ENCODE data around the gene BOLA1.
"Not testable (repeated sequence)": the region's sequence is repeated elsewhere in the genome, so short reads cannot be mapped to it uniquely, and the experiment has no call there.

The BOLA1 gene, protein sequence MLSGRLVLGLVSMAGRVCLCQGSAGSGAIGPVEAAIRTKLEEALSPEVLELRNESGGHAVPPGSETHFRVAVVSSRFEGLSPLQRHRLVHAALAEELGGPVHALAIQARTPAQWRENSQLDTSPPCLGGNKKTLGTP

DNA sequence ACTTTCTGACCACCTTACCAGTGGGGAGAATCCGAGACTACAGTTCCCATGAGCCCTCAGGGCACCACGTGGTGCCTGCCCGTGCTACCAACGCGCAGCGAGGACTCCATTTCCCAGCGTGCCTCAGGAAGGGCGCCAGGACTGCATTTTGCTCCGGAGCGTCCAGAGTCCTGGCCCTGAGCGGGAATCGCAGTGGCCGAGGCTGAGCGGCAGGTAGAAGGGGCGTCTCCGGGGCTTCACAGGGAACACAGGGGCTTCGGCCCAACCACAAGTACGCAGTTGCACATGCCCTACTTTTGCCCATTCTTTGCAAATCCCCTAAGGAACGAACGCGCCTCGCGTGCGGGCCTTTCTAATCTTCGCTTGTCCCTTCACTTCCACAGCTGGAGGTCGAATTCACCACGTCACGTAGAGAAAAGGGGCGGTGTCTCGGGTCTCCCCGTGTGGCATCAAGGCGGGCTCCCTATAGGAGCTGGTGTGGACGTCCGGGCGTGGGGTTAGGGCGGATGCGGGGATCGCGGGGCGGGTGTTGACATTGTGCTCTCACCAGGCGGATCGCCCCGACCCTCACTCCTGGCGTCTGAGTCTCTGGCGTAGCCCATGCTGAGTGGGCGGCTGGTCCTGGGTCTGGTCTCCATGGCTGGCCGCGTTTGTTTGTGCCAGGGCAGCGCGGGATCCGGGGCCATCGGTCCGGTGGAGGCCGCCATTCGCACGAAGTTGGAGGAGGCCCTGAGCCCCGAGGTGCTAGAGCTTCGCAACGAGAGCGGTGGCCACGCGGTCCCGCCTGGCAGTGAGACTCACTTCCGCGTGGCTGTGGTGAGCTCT lies at the start of gene BOLA1:
Gene BOLA1, plus strand, starts transcription at position 109 of the 825 bp plus-strand sequence. Its CDS starts 492 bp downstream, at position 601.
- peak within 1 kb of the TSS; percentile 81 to 91 for H3K4me3 Mint-ChIP-seq
- peaks cover 30% of the 10 kb centered on the region for H3K4me1 Mint-ChIP-seq
- H3K27ac Mint-ChIP-seq = peak within 1 kb of the TSS; percentile 93
- no peaks in the 10 kb centered on the region for H3K27me3 Mint-ChIP-seq
- peak; percentile 76 to 86 for DNase-seq
- peaks cover 5 to 8% of the 10 kb centered on the region in 2 donors for H3K9me3 Mint-ChIP-seq
- peak; percentile 98 for ATAC-seq

- H3K9me3 Mint-ChIP-seq = no peaks in the 10 kb centered on the region
- DNase-seq (peak in 1 of 2 donors; percentile 16), ATAC-seq (no peak)
- peak overlapping the region; percentile 83 to 93 for H3K4me3 Mint-ChIP-seq
- peak overlapping the region; percentile 96 to 97 for H3K27ac Mint-ChIP-seq
- peaks cover 49% of the 10 kb centered on the region for H3K4me1 Mint-ChIP-seq
- H3K27me3 Mint-ChIP-seq = no peaks in the 10 kb centered on the region
These were observed 49.4 kb upstream of the BOLA1 start for GRCh38 chr1:149849947-149850360.

- DNase-seq, H3K9me3 Mint-ChIP-seq, H3K27me3 Mint-ChIP-seq, H3K27ac Mint-ChIP-seq, H3K4me3 Mint-ChIP-seq: not testable (repeated sequence)
- ATAC-seq = peak; percentile 61
- H3K4me1 Mint-ChIP-seq = peaks cover 40% of the 10 kb centered on the region
These were observed 48.5 kb upstream of the BOLA1 start for GRCh38 chr1:149850732-149851345.

GRCh38 chr1:149851585-149852213 lies 47.7 kb upstream of the BOLA1 start:
- not testable (repeated sequence) for H3K27me3 Mint-ChIP-seq, H3K4me3 Mint-ChIP-seq, DNase-seq, H3K9me3 Mint-ChIP-seq, H3K27ac Mint-ChIP-seq
- peaks cover 32% of the 10 kb centered on the region for H3K4me1 Mint-ChIP-seq
- peak; percentile 77 for ATAC-seq

DNA sequence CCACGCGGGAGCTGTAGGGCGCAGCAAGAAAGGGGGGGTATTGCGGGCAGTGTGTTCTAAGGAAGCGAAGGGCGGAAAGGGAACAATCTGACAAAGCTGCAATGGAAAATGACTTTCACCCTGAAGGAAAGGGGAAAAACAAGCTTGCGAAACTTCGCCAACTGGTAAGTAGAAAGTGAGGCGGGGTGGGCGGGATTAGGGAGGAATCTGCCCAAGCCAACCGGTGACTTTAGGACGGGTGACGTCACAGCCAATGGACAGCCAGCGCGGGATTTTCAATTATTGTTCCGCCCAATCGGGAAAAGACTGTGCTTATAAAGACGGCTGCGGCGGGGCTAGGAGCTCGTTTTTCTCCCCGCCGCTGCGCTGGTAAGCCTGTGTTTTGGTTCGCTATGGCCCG lies 47.1 kb upstream of the BOLA1 start:
- H3K9me3 Mint-ChIP-seq, DNase-seq, H3K4me3 Mint-ChIP-seq, H3K27me3 Mint-ChIP-seq, H3K27ac Mint-ChIP-seq: not testable (repeated sequence)
- H3K4me1 Mint-ChIP-seq = peaks cover 27% of the 10 kb centered on the region
- peak; percentile 18 for ATAC-seq

- not testable (repeated sequence) for H3K4me3 Mint-ChIP-seq, H3K27me3 Mint-ChIP-seq, DNase-seq, H3K27ac Mint-ChIP-seq, H3K4me1 Mint-ChIP-seq, H3K9me3 Mint-ChIP-seq
- peak; percentile 54 for ATAC-seq
These were observed 39.1 kb upstream of the BOLA1 start for GRCh38 chr1:149860271-149860670.

DNA sequence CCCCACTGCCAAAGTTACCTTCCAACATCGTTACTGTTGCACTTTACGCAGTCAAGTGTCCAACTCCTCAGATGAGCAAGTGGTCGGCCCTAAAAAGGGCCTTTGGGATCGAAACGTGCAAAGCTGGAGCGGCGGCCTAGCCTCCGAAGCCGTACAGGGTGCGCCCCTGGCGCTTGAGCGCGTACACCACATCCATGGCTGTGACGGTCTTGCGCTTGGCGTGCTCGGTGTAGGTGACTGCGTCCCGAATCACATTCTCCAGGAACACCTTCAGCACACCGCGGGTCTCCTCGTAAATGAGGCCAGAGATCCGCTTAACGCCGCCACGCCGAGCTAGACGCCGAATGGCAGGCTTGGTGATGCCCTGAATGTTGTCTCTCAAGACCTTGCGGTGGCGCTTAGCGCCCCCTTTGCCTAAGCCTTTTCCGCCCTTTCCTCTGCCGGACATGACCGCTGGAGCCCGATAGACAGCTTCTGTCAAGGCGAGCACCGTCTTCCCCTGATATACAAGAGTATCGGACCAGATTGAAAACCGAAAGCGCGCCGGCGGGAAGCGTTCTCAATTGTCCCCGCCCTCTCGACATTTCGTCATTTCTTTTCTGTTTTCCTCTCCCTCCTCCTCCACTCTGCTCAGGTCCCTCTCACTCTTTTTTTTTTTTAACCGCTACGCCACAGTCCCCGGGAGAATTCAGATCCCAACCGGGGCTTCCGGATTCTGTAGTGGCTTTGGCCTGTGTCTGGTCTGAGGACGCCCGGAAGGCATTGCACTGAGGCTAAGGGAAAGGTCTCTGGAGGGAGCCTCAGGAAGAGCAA lies 38.5 kb upstream of the BOLA1 start:
- H3K27me3 Mint-ChIP-seq, H3K4me1 Mint-ChIP-seq, H3K9me3 Mint-ChIP-seq, DNase-seq, H3K27ac Mint-ChIP-seq, H3K4me3 Mint-ChIP-seq: not testable (repeated sequence)
- peak; percentile 85 for ATAC-seq

- not testable (repeated sequence) for DNase-seq, H3K4me3 Mint-ChIP-seq, H3K9me3 Mint-ChIP-seq, H3K27ac Mint-ChIP-seq, H3K4me1 Mint-ChIP-seq, H3K27me3 Mint-ChIP-seq
- ATAC-seq = peak; percentile 15
These were observed 37.8 kb upstream of the BOLA1 start for GRCh38 chr1:149861497-149862054.

GRCh38 chr1:149866887-149867286 lies 32.5 kb upstream of the BOLA1 start:
- not testable (repeated sequence) for ATAC-seq, H3K4me1 Mint-ChIP-seq, H3K4me3 Mint-ChIP-seq, H3K9me3 Mint-ChIP-seq, DNase-seq, H3K27me3 Mint-ChIP-seq, H3K27ac Mint-ChIP-seq

DNA sequence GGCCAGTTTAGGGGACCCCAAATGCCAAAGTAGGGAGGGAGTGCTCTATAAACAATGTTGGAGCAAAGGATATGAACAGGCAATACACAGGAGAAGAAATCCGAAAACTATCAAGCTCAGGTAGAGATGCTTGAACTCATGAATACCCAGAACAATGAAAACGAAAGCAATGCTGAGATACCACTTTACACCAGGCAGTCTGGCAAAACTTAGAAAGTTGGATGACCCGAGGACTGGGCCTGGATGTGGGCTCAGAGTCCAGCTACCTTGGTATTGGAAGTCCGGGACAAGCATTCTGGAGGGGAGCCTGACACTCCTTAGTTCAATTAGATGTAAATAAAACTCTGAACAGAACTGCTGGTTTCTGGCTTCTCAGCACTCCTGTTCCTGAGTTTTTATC lies 26.3 kb upstream of the BOLA1 start:
- not testable (repeated sequence) for H3K4me1 Mint-ChIP-seq, ATAC-seq, DNase-seq, H3K4me3 Mint-ChIP-seq, H3K9me3 Mint-ChIP-seq, H3K27ac Mint-ChIP-seq, H3K27me3 Mint-ChIP-seq

DNA sequence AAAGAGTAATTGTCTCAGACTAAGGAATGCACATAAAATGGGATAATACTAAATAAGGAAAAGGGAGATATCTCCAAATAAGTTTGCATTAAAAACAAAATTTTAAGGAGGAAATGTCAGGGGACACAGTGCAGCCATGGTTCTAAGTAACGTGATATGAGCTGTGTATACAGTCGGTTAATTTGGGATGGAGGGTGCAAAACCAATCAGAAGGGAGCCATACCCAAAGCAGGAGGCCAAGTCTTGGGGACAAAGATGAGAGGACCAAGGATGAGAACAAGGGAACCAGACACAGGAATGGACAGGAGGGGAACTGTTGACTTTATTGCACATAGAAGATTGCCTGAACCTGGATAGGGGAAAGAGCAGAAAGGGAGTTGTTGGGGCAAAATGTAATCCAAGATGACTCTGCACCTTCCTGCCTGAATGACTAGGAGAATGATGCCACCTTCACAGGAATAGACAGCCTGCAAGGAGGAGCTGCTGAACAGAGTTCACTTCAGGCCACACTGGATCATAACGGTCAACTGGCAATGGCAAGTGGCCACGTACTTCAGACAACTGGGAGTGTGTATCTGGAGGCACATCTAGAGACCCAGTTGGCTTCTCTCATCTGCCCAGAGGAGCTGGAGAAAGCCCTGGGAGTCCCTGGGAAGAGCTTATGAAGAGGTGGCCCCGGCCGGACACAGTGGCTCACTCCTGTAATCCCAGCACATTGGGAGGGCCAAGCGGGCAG lies 22.0 kb upstream of the BOLA1 start:
- Mint-ChIP-seq H3K9me3 (no peaks in the 10 kb centered on the region), H3K27ac (no peak overlapping the region), H3K27me3 (no peaks in the 10 kb centered on the region), H3K4me1 (peaks cover 25% of the 10 kb centered on the region), H3K4me3 (no peak overlapping the region)
- ATAC-seq (no peak), DNase-seq (no peak)

- H3K27me3 Mint-ChIP-seq = no peaks in the 10 kb centered on the region
- no peaks in the 10 kb centered on the region for H3K9me3 Mint-ChIP-seq
- H3K27ac Mint-ChIP-seq = peak overlapping the region in 1 of 2 donors; percentile 77
- peaks cover 26% of the 10 kb centered on the region for H3K4me1 Mint-ChIP-seq
- ATAC-seq (no peak), DNase-seq (no peak)
- H3K4me3 Mint-ChIP-seq = peak overlapping the region; percentile 2 to 40
These were observed 19.8 kb upstream of the BOLA1 start for GRCh38 chr1:149879556-149879955.

DNA sequence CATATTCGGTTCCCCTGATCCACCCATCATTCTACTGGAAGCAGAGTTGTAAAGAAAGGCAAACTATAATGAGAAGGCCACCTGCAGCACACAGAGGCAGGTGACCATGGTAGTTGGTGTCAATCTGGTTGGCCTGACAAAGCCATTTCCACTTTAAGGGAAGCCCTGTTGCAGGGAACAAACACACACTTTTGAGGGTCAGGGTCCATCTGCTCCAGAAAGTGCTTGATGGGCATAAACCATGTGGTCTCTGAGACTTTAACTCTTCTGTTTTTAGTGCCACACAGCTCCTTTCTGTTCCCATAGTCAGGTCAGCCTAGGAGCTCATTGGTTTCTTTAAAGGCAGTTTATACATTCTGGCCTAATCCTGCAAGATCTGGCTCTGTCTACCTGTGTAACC lies 17.5 kb upstream of the BOLA1 start:
- Mint-ChIP-seq H3K27me3 (no peaks in the 10 kb centered on the region), H3K4me3 (no peak overlapping the region), H3K27ac (no peak overlapping the region), H3K4me1 (peaks cover 26% of the 10 kb centered on the region), H3K9me3 (no peaks in the 10 kb centered on the region)
- ATAC-seq (no peak), DNase-seq (no peak)

DNA sequence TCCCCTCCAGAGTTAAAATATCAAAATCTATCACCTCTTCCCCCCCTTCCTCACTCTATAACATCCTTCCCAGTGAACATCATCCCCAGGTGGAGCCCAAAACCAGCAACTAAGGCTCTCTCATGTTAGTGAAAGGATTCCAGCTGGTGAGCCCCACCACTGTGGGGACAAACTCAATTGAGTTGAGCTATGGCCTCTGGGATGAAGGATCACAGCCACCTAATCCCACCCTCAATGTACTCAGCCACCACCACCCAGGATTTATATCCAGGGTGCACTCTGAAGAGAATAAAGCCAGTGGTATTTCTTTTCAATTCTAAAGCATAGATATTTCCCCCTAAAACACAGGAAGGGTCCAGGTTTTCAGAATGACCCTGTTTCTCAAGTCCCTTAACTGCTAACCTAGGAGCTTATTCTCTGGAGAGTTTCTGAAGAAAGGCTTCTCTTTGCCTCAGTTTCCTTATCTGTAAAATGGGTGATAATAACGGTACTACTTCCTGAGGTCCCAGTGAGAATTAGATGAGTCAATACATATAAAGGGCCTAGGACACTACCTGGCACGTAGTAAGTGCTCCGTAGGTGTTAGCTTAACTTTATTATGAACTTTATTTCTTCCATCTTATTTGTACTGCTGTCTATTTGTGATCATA lies 15.6 kb upstream of the BOLA1 start:
- Mint-ChIP-seq H3K4me1 (peaks cover 18% of the 10 kb centered on the region), H3K9me3 (no peaks in the 10 kb centered on the region), H3K27ac (peak overlapping the region in 1 of 2 donors; percentile 8), H3K4me3 (no peak overlapping the region), H3K27me3 (no peaks in the 10 kb centered on the region)
- ATAC-seq (no peak), DNase-seq (no peak)

Data from stimulated activated naive CD8-positive, alpha-beta T cell treated with anti-CD3 and anti-CD28 coated beads, Interleukin-15, amount 100 ng/mL, for 72 hours (primary cell).